GM20000 (cell line): ENCODE data around the gene MYCN.

ENCODE experiments used
- DNase-seq: peaks from one replicate; pipeline ENCODE4 v3.0.0; 2012; ENCODE audit warnings: low spot score
- TF ChIP-seq, protein P1 (sequence below): IDR thresholded peaks from 2 replicates; pipeline ENCODE4 v1.5.1; 2012; ENCODE audit warnings: mild to moderate bottlenecking, control low read depth; ENCODE audit errors: extremely low read depth, missing control alignments

The MYCN gene

DNA sequence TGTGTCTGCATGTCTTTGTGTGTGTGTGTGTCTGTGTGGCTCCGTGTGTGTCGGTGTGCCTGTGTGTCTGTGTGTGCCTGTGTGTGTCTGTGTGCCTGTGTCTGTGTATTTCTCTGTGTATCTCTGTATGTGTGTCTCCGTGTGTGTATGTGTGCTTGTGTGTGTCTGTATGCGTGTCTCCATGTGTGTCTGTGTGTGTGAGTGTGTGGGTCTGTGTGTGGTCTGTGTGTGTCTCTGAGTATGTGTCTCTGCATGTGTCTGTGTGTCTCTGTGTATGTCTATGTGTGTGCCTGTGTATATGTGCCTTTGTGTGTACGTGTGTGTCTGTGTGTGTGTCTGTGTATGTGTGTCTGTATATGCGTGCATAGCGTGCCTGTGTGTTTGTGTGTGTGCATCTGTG is 45.2 kb downstream of the MYCN start:
- TF ChIP-seq, protein P1, sequence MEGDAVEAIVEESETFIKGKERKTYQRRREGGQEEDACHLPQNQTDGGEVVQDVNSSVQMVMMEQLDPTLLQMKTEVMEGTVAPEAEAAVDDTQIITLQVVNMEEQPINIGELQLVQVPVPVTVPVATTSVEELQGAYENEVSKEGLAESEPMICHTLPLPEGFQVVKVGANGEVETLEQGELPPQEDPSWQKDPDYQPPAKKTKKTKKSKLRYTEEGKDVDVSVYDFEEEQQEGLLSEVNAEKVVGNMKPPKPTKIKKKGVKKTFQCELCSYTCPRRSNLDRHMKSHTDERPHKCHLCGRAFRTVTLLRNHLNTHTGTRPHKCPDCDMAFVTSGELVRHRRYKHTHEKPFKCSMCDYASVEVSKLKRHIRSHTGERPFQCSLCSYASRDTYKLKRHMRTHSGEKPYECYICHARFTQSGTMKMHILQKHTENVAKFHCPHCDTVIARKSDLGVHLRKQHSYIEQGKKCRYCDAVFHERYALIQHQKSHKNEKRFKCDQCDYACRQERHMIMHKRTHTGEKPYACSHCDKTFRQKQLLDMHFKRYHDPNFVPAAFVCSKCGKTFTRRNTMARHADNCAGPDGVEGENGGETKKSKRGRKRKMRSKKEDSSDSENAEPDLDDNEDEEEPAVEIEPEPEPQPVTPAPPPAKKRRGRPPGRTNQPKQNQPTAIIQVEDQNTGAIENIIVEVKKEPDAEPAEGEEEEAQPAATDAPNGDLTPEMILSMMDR, result no peak
- DNase-seq, result no peak

DNA sequence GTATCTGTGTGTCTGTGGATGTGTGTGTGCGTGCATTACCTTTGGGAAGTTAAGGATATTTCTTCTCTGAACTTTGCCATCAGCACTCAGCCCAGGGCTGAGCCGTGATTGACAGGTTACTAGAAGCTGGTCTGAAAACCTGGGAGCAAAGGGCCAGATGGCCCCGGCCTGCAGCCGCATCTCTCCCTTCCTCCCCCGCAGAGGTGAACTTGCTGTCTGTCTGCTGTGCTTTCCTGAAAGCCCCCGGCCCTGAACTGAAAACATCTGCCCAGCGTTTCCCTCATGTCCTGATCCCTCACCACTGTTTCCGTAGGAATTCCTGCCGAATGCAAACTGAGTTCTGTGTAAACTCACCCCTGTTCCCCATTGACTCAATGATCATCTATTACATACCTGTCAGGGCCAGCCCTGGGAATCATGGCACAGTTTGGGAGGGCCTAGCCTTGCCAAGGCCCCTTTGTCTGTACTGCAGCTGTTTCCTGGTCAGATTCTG is 45.8 kb downstream of the MYCN start:
- TF ChIP-seq, protein P1, result no peak
- DNase-seq, result no peak

DNA sequence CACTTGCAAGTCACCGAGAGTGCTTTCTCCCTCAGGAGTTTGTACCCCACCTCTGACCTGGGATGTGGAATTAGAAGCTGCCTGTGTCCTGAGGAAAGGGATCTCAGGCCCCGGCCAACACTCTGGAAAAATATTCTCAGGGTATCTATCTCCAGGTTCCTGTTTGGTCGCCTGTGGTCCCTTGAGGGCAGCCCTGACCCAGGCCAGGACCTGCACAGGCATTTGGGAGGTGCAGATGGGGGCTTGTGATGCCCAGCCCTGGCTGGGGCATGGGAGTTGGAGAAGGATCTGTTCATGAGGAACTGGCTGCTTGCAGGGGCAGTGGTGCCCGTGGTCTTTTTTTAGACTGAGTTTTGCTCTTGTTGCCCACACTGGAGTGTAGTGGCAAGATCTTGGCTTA is 46.3 kb downstream of the MYCN start:
- DNase-seq, result no peak
- TF ChIP-seq, protein P1, result no peak

DNA sequence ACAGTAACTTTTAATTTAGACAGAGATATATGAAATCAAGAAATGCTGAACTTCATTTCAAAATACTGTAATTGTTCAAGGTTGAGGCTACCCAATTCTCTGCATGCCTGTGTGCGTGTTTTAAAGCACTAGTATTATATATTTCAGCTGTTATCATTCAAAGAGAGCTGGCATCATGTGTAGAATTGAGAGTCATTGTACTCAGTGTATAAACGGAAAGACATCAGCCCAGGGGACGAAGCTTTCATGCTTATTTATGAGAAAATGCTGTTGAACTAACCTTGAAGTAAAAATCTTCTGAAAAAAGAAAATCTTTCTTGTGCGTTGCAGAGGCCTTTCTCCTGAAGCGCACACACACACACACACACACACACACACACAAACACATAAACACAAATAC is 48.4 kb downstream of the MYCN start:
- TF ChIP-seq, protein P1, result no peak
- no peak for DNase-seq

DNA sequence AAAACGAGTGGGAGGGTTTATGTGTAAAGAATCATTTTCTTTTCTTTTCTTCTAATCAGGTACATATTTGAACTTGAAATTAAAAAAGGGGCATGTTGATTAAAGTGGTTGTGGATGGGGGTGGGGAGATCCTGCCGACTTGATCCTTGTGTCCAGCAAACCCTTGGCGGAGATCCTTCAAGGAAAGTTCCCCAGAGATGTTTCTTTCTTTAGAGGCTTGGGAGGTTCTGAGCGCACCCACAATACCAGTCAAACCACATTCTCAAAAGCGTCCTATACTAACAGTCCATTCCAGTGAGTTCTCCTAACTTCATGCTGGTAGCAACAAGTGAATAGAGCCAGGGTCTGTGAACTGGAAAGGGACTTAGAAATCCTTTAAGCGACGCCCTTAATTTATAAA is 49.2 kb downstream of the MYCN start:
- TF ChIP-seq, protein P1, result no peak
- no peak for DNase-seq

DNA sequence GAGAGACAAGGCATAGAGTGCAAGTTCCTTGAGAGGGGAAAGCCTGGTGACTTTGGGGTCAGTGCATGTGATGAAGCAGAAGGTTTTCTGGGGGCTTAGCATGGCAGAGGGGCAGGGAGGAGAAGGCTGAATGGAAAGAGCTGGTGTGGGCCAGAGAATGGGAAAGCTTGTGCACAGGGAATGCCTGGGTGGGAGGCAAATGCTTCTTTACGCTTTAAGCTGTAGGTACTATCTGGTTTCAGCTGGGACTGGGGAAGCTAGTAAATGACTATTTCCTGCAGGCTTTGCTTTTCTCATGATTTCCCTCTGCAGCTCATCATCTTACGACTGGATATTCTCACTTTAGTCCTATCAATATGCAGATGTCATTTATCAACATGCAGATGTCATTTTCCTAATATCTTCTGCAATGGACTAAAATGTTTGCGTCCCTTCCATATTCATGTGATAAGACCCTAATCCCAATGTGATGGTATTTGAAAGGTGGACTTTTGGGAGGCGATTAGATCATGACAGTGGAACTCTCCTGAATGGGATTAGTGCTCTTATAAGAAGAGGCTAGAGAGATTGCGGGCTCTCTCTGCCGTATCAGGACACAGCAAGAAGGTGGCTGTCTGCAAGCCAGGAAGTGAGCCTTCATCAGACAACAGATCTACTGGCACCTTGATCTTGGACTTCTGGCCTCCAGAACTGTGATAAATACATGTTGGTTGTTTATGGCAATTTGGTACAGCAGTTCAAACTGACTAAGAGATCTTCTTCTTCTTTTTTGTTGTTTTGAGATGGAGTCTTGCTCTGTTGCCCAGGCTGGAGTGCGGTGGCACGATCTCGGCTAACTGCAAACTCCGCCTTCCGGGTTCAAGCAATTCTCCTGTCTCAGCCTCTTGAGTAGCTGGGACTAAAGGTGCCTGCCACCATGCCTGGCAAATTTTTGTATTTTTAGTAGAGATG is 50.1 kb downstream of the MYCN start:
- DNase-seq, result no peak
- TF ChIP-seq, protein P1, result no peak

DNA sequence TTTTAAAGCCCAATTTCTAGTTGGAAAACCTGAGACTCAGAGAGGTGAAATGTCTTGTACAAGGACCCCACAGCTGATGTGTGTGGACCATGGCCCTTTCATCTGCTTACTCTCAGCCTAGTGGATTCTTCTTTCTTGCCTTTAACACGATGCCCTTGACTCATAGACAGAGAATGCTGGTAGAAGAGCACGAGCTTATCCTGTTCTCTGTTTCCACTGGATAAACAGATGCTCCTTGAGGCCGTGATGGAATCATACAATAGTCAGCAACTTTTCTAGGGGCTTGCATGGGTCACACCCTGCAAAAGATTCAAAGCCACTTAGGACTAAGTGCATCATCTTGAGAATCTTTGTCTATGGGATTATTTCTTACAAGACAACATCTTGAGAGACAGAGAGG is 50.9 kb downstream of the MYCN start:
- TF ChIP-seq, protein P1, result no peak
- DNase-seq, result no peak
